GM23248 (cell line): ENCODE data around the gene ADSS1. TPM values are rescaled to one million over a fixed set of nuclear protein-coding genes. Genes with fewer than 3 reads are reported as not detected.

Experiments
- DNase-seq: peaks from one replicate; pipeline ENCODE4 v3.0.0-alpha.2; 2015
- H2AFZ ChIP-seq: fragments of 200-600 bp; sonication (generic); 2 replicates; pipeline ENCODE4 v1.6.1; 2016; ENCODE audit warnings: antibody characterized with exemption
- H3F3A ChIP-seq: fragments of 200-600 bp; sonication (generic); 2 replicates; pipeline ENCODE4 v1.6.1; 2016; ENCODE audit warnings: mild to moderate bottlenecking, antibody characterized with exemption, mixed run types; ENCODE audit not compliant: insufficient read depth
- H3K27ac ChIP-seq: fragments of 200-600 bp; sonication (generic); 2 replicates; pipeline ENCODE4 v1.5.1; 2016; ENCODE audit warnings: mild to moderate bottlenecking
- H3K27me3 ChIP-seq: fragments of 200-600 bp; sonication (generic); replicated peaks from 2 replicates; pipeline ENCODE4 v1.6.1; 2016; ENCODE audit warnings: mild to moderate bottlenecking; ENCODE audit not compliant: insufficient read depth
- H3K36me3 ChIP-seq: fragments of 200-600 bp; sonication (generic); 2 replicates; pipeline ENCODE4 v1.6.1; 2016; ENCODE audit warnings: low read depth, mild to moderate bottlenecking
- H3K4me1 ChIP-seq: fragments of 200-600 bp; sonication (generic); 2 replicates; pipeline ENCODE4 v1.6.1; 2016; ENCODE audit warnings: mild to moderate bottlenecking; ENCODE audit not compliant: insufficient read depth
- H3K4me2 ChIP-seq: fragments of 200-600 bp; sonication (generic); one replicate; pipeline ENCODE4 v1.6.1; 2016; ENCODE audit warnings: mild to moderate bottlenecking; ENCODE audit not compliant: unreplicated experiment
- H3K4me3 ChIP-seq: fragments of 200-600 bp; sonication (generic); 2 replicates; pipeline ENCODE4 v1.5.1; 2016; ENCODE audit warnings: mild to moderate bottlenecking
- H3K79me2 ChIP-seq: fragments of 200-600 bp; sonication (generic); 2 replicates; pipeline ENCODE4 v1.6.1; 2016; ENCODE audit warnings: mild to moderate bottlenecking; ENCODE audit not compliant: insufficient read depth
- H3K9ac ChIP-seq: fragments of 200-600 bp; sonication (generic); 2 replicates; pipeline ENCODE4 v1.6.1; 2016; ENCODE audit warnings: mild to moderate bottlenecking
- H3K9me2 ChIP-seq: fragments of 200-600 bp; sonication (generic); 2 replicates; pipeline ENCODE4 v1.6.1; 2016; ENCODE audit warnings: mixed run types, mild to moderate bottlenecking, moderate library complexity; ENCODE audit not compliant: insufficient read depth
- H3K9me3 ChIP-seq: fragments of 200-600 bp; sonication (generic); one replicate; pipeline ENCODE4 v1.6.1; 2017; ENCODE audit warnings: low read depth
- H4K20me1 ChIP-seq: fragments of 200-600 bp; sonication (generic); 2 replicates; pipeline ENCODE4 v1.6.0; 2016; ENCODE audit not compliant: insufficient read depth
- EZH2 ChIP-seq: fragments of 200-600 bp; sonication (generic); IDR thresholded peaks from 2 replicates; pipeline ENCODE4 v1.6.1; 2018; ENCODE audit warnings: antibody characterized with exemption, mild to moderate bottlenecking; ENCODE audit not compliant: insufficient read depth, poor library complexity, severe bottlenecking
- EZH2phosphoT487 ChIP-seq: fragments of 200-600 bp; sonication (generic); IDR thresholded peaks from 2 replicates; pipeline ENCODE4 v1.6.1; 2018; ENCODE audit warnings: antibody characterized with exemption, moderate library complexity, mild to moderate bottlenecking, low read depth; ENCODE audit not compliant: insufficient read depth
- WGBS, 2 experiments: methylation state at CpG; one replicate each; pipeline ENCODE4 v1.1.6; 2015 to 2017; ENCODE audit warnings: low lambda C conversion rate in 2 of 2, low coverage in 1 of 2; ENCODE audit errors: missing lambda C conversion rate in 2 of 2; 5-methylcytosine and 5-hydroxymethylcytosine counted together
- in situ Hi-C: fragments of 300-500 bp; cut with MboI; formaldehyde crosslinking; loops from 2 replicates; pipeline ENCODE4 v1.15.0; 2020
- polyA plus RNA-seq: library from polyadenylated mRNA; unstranded; fragments of >200 nt; fragmentation: Nextera tagmentation; extraction: Ambion mirVana; gene quantifications from 2 replicates; pipeline ENCODE4 v1.2.1, GENCODE V29; 2016
- total RNA-seq: library from RNA; depleted of rRNA; stranded (reverse); fragments of >200 nt; shearing (Covaris generic); gene quantifications from 2 replicates; pipeline ENCODE4 v1.2.3, GENCODE V29; 2014

Gene ADSS1
- total and polyA plus RNA-seq, 2 experiments from 2014 or later: 3.7 to 7.1 TPM

GRCh38 chr14:104677512-104678332, 46.3 kb upstream of the ADSS1 start:
- DNase-seq: peak; percentile 83
- WGBS, 2 experiments: 1 to 2% methylated on average over 28 to 42 of the region's 43 CpGs
- Histone ChIP-seq H3K27ac (peak overlapping the region; percentile 33; the same call in 1 of the 2 replicates), H3F3A (no peaks in the 10 kb centered on the region; the same call in 1 of the 2 replicates), H3K4me2 (peak overlapping the region; percentile 74), H3K79me2 (no peaks in the 10 kb centered on the region), H3K9ac (peak overlapping the region; percentile 79), H3K9me2 (no peaks in the 10 kb centered on the region), H4K20me1 (no peaks in the 10 kb centered on the region), H3K27me3 (no peaks in the 10 kb centered on the region), H3K4me1 (peaks cover 28% of the 10 kb centered on the region), H3K9me3 (no peaks in the 10 kb centered on the region), H2AFZ (peak overlapping the region; percentile 85), H3K36me3 (no peaks in the 10 kb centered on the region), H3K4me3 (peak overlapping the region; percentile 73)
- in situ Hi-C loops: no loop called here
- TF ChIP-seq EZH2: no peak
- TF ChIP-seq EZH2phosphoT487: no peak

- Histone ChIP-seq H3K4me2 (peak overlapping the region; percentile 74), H3K4me1 (peaks cover 30% of the 10 kb centered on the region), H3K79me2 (no peaks in the 10 kb centered on the region), H4K20me1 (no peaks in the 10 kb centered on the region), H3K27me3 (no peaks in the 10 kb centered on the region), H3K9me3 (no peaks in the 10 kb centered on the region), H3K27ac (peak overlapping the region; percentile 33; the same call in 1 of the 2 replicates), H3K9ac (peak overlapping the region; percentile 79), H2AFZ (peak overlapping the region; percentile 85), H3K9me2 (no peaks in the 10 kb centered on the region), H3F3A (no peaks in the 10 kb centered on the region; the same call in 1 of the 2 replicates), H3K4me3 (peak overlapping the region; percentile 73), H3K36me3 (no peaks in the 10 kb centered on the region)
- DNase-seq: peak; percentile 45
- WGBS, 2 experiments: 31% methylated on average over 13 of the region's 13 CpGs
- in situ Hi-C loops: no loop called here
- no peak for TF ChIP-seq EZH2phosphoT487
- no peak for TF ChIP-seq EZH2
These were observed 45.7 kb upstream of the ADSS1 start for GRCh38 chr14:104678346-104678745.

DNA sequence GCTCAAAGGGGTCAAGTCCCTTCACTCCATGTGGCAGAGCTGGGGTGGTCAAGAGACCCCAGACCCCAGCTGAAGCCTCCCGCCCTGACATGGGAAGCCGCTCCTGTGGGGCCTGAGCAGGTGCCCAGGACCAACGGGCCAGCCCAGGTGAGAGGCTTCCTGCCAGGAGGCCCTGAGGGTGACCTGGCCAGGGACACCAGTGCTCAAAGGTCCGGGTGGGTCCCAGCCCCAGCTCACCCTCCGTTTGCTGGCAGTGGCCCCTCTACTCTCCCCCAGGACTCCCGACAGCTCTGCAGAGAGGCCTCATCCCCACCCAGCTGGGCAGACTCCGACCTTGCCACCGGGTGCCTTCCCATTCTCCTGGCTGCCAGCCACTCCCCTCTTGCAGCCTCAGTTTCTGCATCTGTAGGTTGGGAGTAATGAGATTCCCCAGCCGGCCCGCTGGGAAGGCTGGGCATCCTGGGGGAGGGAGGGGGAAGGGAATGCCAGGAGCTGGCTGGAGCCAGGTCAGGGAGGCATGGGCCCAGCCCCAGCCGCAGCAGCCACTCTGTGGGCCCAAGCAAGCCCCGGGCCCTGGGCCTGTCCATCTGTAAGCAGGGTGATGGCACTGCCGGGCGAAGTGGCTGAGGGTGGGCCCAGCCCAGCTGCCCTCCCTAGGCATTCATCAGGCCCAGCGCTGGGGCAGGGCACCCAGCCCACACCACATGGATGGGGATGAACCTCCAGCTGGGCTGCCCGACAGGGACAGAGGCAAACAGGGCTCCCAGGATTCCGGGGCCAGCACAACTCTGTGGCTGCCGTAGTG, 44.9 kb upstream of the ADSS1 start:
- Histone ChIP-seq H3K9me3 (no peaks in the 10 kb centered on the region), H2AFZ (no peak overlapping the region), H3K27me3 (no peaks in the 10 kb centered on the region), H3K27ac (no peak overlapping the region), H3K9ac (no peak overlapping the region), H3K4me1 (peaks cover 30% of the 10 kb centered on the region), H3K4me2 (no peak overlapping the region), H4K20me1 (no peaks in the 10 kb centered on the region), H3F3A (no peaks in the 10 kb centered on the region; the same call in 1 of the 2 replicates), H3K79me2 (no peaks in the 10 kb centered on the region), H3K9me2 (no peaks in the 10 kb centered on the region), H3K4me3 (no peak overlapping the region), H3K36me3 (no peaks in the 10 kb centered on the region)
- TF ChIP-seq EZH2phosphoT487: no peak
- no peak for TF ChIP-seq EZH2
- DNase-seq: no peak
- in situ Hi-C loops: no loop called here
- WGBS, 2 experiments: 92 to 96% methylated on average over 10 to 18 of the region's 18 CpGs

GRCh38 chr14:104680056-104680805, 43.8 kb upstream of the ADSS1 start:
- Histone ChIP-seq H3K27me3 (no peaks in the 10 kb centered on the region), H3K4me2 (peak overlapping the region; percentile 75), H3K36me3 (no peaks in the 10 kb centered on the region), H3K79me2 (no peaks in the 10 kb centered on the region), H2AFZ (peak overlapping the region; percentile 49), H3F3A (no peaks in the 10 kb centered on the region; the same call in 1 of the 2 replicates), H4K20me1 (no peaks in the 10 kb centered on the region), H3K9me3 (no peaks in the 10 kb centered on the region), H3K27ac (peak overlapping the region; percentile 98), H3K9me2 (no peaks in the 10 kb centered on the region), H3K9ac (peak overlapping the region; percentile 89), H3K4me1 (peaks cover 30% of the 10 kb centered on the region), H3K4me3 (peak overlapping the region; percentile 63)
- in situ Hi-C loops: no loop called here
- TF ChIP-seq EZH2: no peak
- TF ChIP-seq EZH2phosphoT487: no peak
- 47 to 55% methylated on average over 16 to 20 of the region's 21 CpGs for WGBS, 2 experiments
- DNase-seq: peak; percentile 95
